T-helper 1 cell treated with Interleukin-12 subunit alpha and Interleukin-12 subunit beta and Interleukin-4 antibody, amounts not matched to agents 30 μg/mL and 1 μg/mL, for 36 hours (primary cell): Measurements from ENCODE around the gene S100A9.

Source experiments
- H3K27ac Mint-ChIP-seq: one replicate; pipeline ENCODE4 v1.8.0; 2021; ENCODE audit warnings: mild to moderate bottlenecking, mixed read lengths
- H3K27me3 Mint-ChIP-seq: one replicate; pipeline ENCODE4 v1.8.0; 2021; ENCODE audit warnings: low read depth, mixed read lengths
- H3K36me3 Mint-ChIP-seq: one replicate; pipeline ENCODE4 v1.8.0; 2021; ENCODE audit warnings: low read depth, mixed read lengths
- H3K4me1 Mint-ChIP-seq: one replicate; pipeline ENCODE4 v1.8.0; 2021; ENCODE audit warnings: low read depth, mixed read lengths
- H3K4me3 Mint-ChIP-seq: one replicate; pipeline ENCODE4 v1.8.0; 2021; ENCODE audit warnings: mild to moderate bottlenecking, moderate library complexity, mixed read lengths
- H3K9me3 Mint-ChIP-seq: one replicate; pipeline ENCODE4 v1.8.0; 2021; ENCODE audit warnings: mixed read lengths

S100A9 gene

DNA sequence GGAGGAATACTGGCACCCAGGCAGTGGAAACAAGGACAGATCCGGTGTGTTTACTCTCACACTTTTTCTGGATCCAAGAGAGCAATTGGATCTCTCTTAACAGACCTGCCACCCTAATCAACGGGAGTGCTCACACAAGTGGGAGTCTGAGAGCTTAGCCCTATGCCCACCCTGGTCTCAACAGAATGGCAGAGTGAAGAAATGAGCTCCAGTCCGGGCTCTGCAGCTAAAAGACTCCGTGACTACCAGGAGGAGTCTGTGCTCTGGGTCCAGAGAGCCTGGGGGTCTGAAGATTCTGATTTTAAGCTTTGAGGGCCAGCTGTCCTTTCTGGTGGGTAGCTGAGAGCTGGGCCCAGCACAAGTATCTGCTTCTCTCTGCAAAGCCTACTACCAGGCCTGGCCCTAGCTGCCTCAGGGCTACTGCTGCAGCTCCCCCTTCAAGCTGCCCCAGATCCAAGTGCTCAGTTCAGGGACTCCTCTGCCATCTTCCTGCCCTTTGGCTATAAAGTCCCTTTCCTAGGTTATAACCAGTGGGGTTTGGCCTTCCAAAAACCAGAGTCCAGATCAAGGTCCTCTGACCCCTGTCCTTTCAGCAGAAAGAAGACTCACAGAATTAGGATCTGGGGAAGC lies 3.9 kb downstream of the S100A9 start:
- Mint-ChIP-seq H3K27me3 (peaks cover 7% of the 10 kb centered on the region), H3K4me1 (peaks cover 15% of the 10 kb centered on the region), H3K4me3 (no peak overlapping the region), H3K27ac (no peak overlapping the region), H3K36me3 (no peaks in the 10 kb centered on the region), H3K9me3 (no peaks in the 10 kb centered on the region)

DNA sequence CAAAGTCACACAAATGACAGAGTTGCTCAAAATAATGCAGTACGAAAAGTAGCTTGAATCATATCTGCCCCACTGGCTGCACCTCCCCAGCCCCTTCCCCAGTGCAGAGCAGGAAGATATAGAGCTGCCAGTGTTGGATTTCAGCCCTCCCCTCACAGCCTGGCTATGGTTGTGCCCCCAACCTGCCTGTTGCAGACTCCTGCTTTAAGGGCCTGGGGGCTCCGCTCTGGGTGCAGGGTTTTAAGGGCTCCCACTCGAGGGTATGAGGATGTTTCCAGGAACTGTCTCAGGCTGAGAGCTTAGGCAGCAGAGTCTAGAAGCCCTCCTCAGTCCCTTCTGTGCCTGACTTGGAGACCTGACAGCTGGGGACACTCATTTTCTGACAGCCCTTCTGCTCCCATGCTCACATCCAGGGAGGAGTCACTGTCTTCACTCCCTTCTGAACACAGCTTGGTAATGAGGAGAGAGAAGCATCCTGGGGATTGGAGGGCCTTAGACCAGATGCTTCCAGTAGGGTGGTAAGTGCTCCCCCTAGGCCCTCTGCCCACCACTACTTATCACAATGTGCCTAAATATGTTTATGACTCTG lies 4.6 kb downstream of the S100A9 start:
- H3K27me3 Mint-ChIP-seq = peaks cover 7% of the 10 kb centered on the region
- no peaks in the 10 kb centered on the region for H3K9me3 Mint-ChIP-seq
- peaks cover 10% of the 10 kb centered on the region for H3K4me1 Mint-ChIP-seq

DNA sequence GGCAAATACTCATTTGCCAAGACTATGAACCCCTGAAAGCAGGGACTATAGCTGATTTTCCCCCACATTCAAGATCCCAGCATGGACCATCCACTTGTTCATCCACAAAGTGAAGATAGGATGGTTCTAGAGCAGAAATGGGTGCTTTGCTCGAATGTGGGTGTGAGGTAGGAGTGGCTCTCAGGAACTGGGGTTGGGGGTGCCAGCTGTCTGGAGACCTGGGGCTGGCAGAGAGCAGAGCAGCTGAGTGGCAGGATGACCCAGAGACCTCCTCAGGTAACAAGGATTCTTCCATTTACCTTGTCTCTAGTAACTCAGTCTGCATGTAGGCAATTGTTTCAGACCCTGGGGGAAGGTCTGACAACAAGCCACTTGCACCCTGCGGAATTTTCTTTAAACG lies 6.0 kb downstream of the S100A9 start:
- Mint-ChIP-seq H3K27me3 (peaks cover 7% of the 10 kb centered on the region), H3K4me3 (no peak overlapping the region), H3K36me3 (no peaks in the 10 kb centered on the region), H3K4me1 (peaks cover 1% of the 10 kb centered on the region), H3K27ac (no peak overlapping the region), H3K9me3 (no peaks in the 10 kb centered on the region)

More for the DNA sequence above, 4.6 kb downstream of the S100A9 start:
- Mint-ChIP-seq H3K27ac (no peak overlapping the region), H3K36me3 (no peaks in the 10 kb centered on the region), H3K4me3 (no peak overlapping the region)

DNA sequence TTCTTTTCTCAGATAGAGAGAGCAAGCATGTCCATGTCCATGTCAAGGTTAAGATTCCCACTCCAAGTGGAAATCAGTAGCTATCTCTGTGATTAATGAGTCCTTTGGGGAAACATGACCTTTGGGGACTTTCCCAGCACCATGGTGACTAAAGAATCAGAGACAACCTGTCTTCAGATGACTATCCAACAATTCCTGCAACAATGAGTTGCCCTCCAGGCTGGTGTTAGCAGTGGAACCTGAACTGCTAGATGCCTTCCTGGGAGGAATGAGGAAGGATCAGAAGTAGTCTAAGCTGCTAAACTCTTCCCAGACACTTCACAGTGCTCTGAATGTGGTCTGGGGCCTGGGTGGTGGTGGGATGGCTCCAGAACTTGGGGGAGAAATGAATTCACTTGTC lies 6.5 kb downstream of the S100A9 start:
- Mint-ChIP-seq H3K27ac (no peak overlapping the region), H3K9me3 (no peaks in the 10 kb centered on the region), H3K27me3 (peaks cover 7% of the 10 kb centered on the region), H3K4me3 (no peak overlapping the region), H3K4me1 (peaks cover 1% of the 10 kb centered on the region), H3K36me3 (no peaks in the 10 kb centered on the region)

DNA sequence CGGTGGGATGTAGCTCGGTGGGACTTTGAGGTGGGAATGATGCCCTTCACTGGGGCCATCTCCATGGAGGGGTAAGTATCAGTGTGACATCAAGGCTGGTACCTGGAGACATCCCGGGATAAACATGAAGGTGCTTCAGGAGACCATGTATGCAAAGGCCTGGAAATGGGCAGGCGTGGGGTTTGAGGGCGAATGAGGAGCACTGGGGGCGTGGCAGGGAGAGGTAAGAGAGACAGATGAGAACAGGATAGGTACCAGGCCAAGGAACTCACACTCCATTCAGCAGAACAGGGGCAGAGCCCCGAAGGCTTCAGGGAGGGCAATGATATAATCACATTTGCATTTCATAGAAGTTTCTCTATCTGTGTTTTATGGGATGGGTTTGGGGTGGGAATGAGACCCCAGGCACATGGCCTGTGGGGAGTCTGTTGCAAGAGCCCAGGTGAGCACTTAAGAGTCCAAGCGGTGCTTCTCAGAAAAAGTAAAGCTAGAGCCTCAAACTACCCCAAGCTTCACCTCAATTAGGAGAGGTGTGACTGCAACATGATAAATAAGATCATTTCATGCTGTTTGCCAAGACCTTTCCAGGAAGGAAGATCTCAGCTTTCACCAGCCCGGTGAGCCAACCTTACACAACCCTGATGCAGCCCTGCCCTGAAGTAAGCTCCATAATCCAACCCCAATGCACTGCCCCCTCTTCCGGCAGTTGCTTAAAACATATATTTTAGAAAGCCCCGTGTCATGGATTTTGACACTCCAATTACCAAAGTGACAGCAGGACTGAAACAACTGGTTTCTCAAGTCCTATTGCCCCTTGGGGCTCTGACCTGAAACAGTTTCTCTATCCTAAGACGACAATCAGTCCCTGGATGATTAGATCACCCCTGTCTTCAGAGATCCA lies 7.4 kb downstream of the S100A9 start:
- no peaks in the 10 kb centered on the region for H3K36me3 Mint-ChIP-seq

DNA sequence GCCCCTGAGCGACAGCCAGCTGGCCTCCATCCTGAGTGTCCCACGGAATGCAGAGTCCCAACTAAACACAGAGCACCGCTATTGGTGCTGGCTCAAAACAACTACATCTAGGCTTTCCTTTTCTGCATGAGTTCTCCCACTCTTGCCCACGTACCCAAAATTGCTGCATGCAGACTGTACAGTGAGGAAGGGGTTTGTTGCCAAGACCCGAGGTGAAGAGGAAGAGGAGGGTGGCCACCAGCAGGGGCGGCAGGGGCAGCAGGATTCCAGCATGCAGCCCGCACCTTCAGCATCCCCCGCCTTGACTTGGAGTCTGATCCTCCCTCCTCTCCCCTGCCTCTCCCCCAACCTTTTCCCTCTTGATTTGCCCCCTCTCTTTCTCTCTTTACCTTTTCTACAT lies 8.0 kb downstream of the S100A9 start:
- peaks cover 17% of the 10 kb centered on the region for H3K27me3 Mint-ChIP-seq
- H3K4me3 Mint-ChIP-seq = no peak overlapping the region
- no peaks in the 10 kb centered on the region for H3K4me1 Mint-ChIP-seq
- H3K9me3 Mint-ChIP-seq = no peaks in the 10 kb centered on the region
- H3K36me3 Mint-ChIP-seq = no peaks in the 10 kb centered on the region
- no peak overlapping the region for H3K27ac Mint-ChIP-seq

More for the DNA sequence above, 7.4 kb downstream of the S100A9 start:
- H3K4me1 Mint-ChIP-seq = no peaks in the 10 kb centered on the region
- no peak overlapping the region for H3K4me3 Mint-ChIP-seq
- no peaks in the 10 kb centered on the region for H3K9me3 Mint-ChIP-seq
- H3K27me3 Mint-ChIP-seq = peaks cover 13% of the 10 kb centered on the region
- H3K27ac Mint-ChIP-seq = no peak overlapping the region

DNA sequence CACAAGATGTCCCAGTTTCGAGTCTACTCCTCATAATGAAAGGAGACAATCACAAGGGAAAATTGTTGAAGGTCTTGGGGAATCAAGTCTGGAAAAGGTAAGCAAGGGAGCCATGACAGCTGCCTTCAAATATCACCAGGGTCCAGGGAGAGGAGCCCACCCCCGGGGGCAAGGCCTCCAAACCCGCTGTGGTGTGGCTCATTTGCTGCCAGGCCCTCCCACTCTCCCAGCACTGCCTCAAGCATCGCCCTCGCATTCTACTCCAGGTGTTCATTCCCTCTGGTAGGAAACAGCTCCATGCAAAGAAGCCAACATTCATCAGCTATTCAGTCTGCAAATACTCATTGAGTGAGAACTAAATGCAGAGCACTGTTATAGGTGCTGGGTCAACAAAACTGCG lies 8.6 kb downstream of the S100A9 start:
- no peaks in the 10 kb centered on the region for H3K36me3 Mint-ChIP-seq
- H3K4me3 Mint-ChIP-seq = no peak overlapping the region
- H3K4me1 Mint-ChIP-seq = no peaks in the 10 kb centered on the region
- peaks cover 19% of the 10 kb centered on the region for H3K27me3 Mint-ChIP-seq
- H3K9me3 Mint-ChIP-seq = no peaks in the 10 kb centered on the region
- no peak overlapping the region for H3K27ac Mint-ChIP-seq

DNA sequence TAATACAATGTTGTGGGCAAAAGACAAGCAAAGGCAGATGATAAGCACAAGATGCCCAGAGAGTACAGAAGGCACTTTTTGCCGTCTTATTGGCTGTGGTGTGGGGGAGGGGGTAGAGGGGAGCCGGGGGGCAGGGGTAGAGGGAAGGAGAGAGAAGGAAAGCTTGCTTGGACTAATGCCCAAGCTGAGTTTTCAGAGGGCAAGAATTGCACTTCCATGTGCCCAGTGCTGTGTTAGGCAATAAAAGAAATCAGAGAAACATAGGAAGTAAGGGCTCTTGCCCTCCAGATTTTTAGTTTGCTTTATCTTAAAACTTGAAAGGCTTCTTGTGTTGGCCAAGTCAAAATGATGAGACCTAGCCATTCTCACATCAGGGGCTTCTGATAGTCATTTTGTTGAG lies 9.4 kb downstream of the S100A9 start:
- Mint-ChIP-seq H3K4me1 (no peaks in the 10 kb centered on the region), H3K4me3 (no peak overlapping the region), H3K36me3 (no peaks in the 10 kb centered on the region), H3K27ac (no peak overlapping the region), H3K9me3 (no peaks in the 10 kb centered on the region), H3K27me3 (peaks cover 27% of the 10 kb centered on the region)

DNA sequence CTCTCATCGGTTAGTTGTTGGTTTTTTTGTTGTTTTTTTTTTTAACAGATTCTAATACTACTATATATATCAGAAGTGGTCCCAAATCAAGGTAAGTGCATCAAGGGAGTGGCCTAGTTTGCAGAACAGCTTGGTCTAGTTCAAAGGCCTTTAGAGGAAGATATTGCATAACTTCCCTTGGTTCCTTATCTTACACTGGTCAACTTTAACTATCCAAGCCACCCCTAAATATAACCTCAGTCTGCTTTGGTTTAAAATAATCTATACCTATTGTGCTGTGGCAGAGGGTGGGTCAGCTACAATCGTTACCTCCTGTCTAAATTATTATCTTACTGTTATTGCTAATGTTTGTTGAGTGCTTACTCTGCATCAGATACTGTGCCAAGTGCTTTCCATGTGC lies 10.8 kb downstream of the S100A9 start:
- H3K27ac Mint-ChIP-seq = no peak overlapping the region
- no peaks in the 10 kb centered on the region for H3K4me1 Mint-ChIP-seq
- no peak overlapping the region for H3K4me3 Mint-ChIP-seq
- H3K36me3 Mint-ChIP-seq = no peaks in the 10 kb centered on the region
- H3K9me3 Mint-ChIP-seq = no peaks in the 10 kb centered on the region
- peaks cover 33% of the 10 kb centered on the region for H3K27me3 Mint-ChIP-seq

DNA sequence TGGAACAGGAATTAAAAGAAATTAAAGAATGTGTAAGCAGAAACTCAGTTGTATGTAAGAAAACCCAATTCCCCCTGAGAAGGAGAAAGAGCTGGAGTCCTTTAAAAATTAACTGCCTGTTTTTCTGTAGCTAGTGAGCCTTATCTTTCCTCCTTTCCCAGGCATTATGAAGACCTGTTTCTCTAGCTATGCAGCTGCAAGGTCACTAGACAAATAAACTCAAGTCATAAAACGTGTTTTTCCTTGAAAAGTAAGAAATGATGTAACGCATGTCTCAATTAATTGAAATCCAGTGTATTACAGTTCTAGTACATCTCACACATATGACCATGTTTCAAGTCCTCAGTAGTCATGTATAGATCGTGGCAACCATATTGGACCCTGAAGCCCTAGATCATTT lies 12.5 kb downstream of the S100A9 start:
- Mint-ChIP-seq H3K4me1 (no peaks in the 10 kb centered on the region), H3K36me3 (no peaks in the 10 kb centered on the region)

DNA sequence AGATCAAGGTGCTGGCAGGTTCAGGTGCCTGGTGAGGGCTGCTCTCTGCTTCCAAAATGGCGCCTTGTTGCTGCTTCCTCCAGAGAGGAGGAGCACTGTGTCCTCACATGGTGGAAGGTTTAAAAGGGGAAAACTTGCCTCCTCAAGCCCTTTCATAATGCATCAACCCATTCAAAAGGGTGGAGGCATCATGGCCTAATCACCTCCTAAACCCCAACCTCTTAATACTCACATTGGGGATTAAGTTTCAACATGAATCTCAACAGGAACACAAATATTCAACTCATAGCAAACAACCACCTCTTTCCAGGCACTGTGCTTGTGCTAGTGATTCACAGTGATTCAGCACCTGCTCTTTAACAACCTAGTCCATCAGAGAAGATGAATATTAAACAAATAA lies 13.6 kb downstream of the S100A9 start:
- Mint-ChIP-seq H3K9me3 (no peaks in the 10 kb centered on the region), H3K27ac (no peak overlapping the region), H3K36me3 (no peaks in the 10 kb centered on the region), H3K4me3 (no peak overlapping the region), H3K4me1 (no peaks in the 10 kb centered on the region), H3K27me3 (peaks cover 27% of the 10 kb centered on the region)

More for the DNA sequence above, 12.5 kb downstream of the S100A9 start:
- Mint-ChIP-seq H3K27me3 (peaks cover 27% of the 10 kb centered on the region), H3K9me3 (no peaks in the 10 kb centered on the region), H3K27ac (no peak overlapping the region), H3K4me3 (no peak overlapping the region)

DNA sequence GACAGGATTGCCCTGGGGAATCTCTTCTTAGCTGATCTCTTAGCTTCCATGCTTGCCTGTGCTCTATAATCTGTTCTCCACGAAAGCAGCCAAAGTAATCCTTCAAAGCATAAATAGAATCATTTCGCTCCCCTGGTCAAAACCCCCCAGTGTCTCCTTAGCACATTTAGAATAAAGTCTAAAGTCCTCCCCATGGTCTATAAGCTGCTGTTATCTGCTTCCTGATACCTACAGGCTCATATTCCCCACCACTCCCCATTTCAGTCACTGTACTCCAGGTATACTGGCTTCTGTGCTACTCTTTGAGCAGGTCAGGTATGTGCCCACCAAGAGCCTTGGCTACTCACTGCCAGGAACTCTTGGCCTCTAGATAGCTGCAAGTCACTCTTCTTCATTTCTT lies 14.9 kb downstream of the S100A9 start:
- Mint-ChIP-seq H3K9me3 (no peaks in the 10 kb centered on the region), H3K27me3 (peaks cover 33% of the 10 kb centered on the region), H3K4me3 (no peak overlapping the region), H3K27ac (no peak overlapping the region), H3K4me1 (no peaks in the 10 kb centered on the region), H3K36me3 (no peaks in the 10 kb centered on the region)

DNA sequence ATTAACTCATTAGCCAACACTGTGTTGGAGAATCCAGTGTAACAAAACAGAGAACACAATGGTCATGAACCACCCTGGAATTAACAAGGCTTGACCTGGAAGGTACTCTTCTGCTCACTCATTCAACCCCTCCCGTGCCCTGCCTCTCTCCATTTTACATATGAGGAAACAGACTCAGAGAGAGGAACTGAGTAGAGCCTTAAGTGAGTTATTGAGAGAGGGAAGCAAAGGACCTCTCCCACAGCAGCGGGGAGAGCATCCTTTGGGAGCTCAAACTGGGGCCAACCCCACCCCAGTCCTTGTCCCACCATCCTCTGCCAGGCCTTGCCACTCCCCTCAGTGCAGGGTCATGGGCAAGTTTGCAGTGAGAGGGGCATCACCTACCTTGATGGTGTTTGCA lies 16.4 kb downstream of the S100A9 start:
- no peak overlapping the region for H3K4me3 Mint-ChIP-seq
- peaks cover 45% of the 10 kb centered on the region for H3K27me3 Mint-ChIP-seq
- no peaks in the 10 kb centered on the region for H3K36me3 Mint-ChIP-seq
- no peaks in the 10 kb centered on the region for H3K9me3 Mint-ChIP-seq
- no peaks in the 10 kb centered on the region for H3K4me1 Mint-ChIP-seq
- no peak overlapping the region for H3K27ac Mint-ChIP-seq

DNA sequence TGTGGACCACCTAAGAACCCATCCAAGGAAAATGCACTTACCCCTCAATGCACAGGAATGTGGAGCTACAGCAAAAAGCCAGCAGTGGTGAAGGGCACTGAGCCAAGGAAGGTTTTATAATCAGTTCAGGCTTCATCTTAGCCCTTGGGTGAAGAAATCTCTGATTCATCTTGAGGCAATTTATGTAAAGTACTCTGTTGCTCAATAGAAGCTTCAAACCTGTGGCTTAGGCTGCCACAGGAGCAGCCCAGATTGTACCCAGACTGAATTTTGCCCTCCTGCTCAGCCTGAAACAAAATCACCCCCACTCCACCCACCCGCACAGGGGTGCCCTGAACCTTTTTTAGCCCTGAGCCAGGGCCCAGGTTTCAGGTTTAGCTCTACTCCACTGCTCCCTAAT lies 17.9 kb downstream of the S100A9 start, which contains the start of gene S100A12:
S100A12 (minus strand) TSS at position 111 of the 400 bp plus-strand sequence. CDS start 1,029 bp downstream, outside the sequence.
- Mint-ChIP-seq H3K27ac (no peak within 1 kb of the TSS), H3K27me3 (peaks cover 35% of the 10 kb centered on the region), H3K4me1 (no peaks in the 10 kb centered on the region), H3K36me3 (no peaks in the 10 kb centered on the region), H3K4me3 (no peak within 1 kb of the TSS), H3K9me3 (no peaks in the 10 kb centered on the region)

DNA sequence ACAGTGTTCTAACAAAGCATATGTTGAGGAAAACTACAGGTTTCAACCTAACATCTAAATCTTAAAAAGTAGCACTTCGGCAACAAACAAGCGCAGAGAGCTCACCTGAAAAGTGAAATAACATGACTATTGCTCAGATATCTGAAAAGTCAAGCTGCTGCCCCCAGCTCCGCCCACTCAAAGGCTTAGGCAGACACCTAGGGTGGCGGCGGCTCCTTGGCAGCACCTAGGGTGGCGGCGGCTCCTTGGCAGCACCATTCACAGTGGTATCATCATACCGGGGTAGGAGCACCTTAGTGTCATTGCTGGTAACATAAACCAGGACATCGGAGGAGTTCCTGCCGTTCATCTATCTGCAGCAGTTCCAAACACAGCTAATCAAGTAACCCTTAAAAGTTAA lies 21.9 kb downstream of the S100A9 start:
- no peak overlapping the region for H3K27ac Mint-ChIP-seq
- H3K27me3 Mint-ChIP-seq = peaks cover 48% of the 10 kb centered on the region
- peaks cover 16% of the 10 kb centered on the region for H3K9me3 Mint-ChIP-seq
- H3K4me3 Mint-ChIP-seq = no peak overlapping the region
- H3K36me3 Mint-ChIP-seq = no peaks in the 10 kb centered on the region
- H3K4me1 Mint-ChIP-seq = no peaks in the 10 kb centered on the region
